Mucosa of stomach (tissue), 1 donor: Measurements from ENCODE around the gene CHST6.
A peak's percentile ranks its signal among the peaks of the same experiment; 100 is the strongest.
"Not testable (repeated sequence)": the region's sequence is repeated elsewhere in the genome, so short reads cannot be mapped to it uniquely, and the experiment has no call there.

Source experiments
- H3K27me3 ChIP-seq: one replicate; pipeline ENCODE4 v1.7.0; 2013; ENCODE audit warnings: mild to moderate bottlenecking, low read length; ENCODE audit not compliant: control insufficient read depth, insufficient read depth
- H3K36me3 ChIP-seq: one replicate; pipeline ENCODE4 v1.7.0; 2013; ENCODE audit warnings: low read length; ENCODE audit not compliant: control insufficient read depth, insufficient read depth
- H3K4me1 ChIP-seq: one replicate; pipeline ENCODE4 v1.7.0; 2013; ENCODE audit warnings: mild to moderate bottlenecking, low read length; ENCODE audit not compliant: control insufficient read depth, insufficient read depth
- H3K4me3 ChIP-seq: one replicate; pipeline ENCODE4 v1.7.0; 2013; ENCODE audit warnings: low read length
- H3K9ac ChIP-seq: one replicate; pipeline ENCODE4 v1.7.0; 2013; ENCODE audit warnings: mild to moderate bottlenecking, low read length, moderate library complexity
- H3K9me3 ChIP-seq: one replicate; pipeline ENCODE4 v1.7.0; 2013; ENCODE audit warnings: mild to moderate bottlenecking, low read length, moderate library complexity; ENCODE audit not compliant: control insufficient read depth
- donor health status: Pancreatic carcinoma.

The CHST6 gene

DNA sequence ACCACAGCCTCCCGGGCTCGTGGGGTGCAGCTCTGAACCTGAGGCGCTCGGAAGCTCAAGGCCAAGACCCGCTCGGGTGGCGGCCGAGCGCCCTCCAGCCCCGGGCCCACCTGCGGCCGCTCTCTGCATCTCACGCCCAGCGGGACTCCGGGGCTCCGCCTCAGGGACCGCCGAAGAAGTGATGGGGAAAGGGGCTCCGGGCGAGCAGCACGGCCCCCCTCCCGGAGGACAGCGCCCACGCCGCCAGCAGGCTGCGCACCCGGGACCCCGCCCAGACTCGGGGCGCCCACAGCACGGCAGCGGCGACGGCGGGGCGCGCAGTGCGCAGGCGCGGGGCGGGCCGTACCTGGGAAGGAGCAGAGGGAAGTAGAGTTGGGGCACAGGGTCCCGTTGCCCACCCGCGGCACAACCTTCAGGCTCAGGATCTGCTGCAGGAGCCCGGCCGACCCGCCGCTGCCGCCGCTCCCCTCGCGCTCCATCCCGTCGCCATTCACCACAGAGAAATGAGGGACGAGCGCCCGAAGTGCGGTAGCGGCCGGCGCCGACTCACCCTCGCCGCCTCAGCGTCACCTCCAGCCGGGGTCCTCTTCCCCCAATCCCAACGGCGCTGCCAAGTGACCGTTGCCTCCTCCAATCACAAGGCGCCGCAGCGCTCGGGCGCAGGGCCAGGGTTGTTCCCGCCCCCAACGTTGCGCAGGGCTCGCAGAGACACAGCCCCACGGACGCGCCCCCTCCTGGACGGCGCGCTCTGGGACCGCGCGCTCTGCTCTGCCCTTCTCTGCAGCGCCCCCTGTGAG lies 30.9 kb downstream of the CHST6 start, which contains the start of gene TMEM170A:
TMEM170A (minus strand) TSS at position 568 of the 797 bp plus-strand sequence; CDS start at position 479, 89 bp downstream.
- Histone ChIP-seq H3K9ac (peak within 1 kb of the TSS; percentile 83), H3K4me3 (peak within 1 kb of the TSS; percentile 74), H3K36me3 (no peaks in the 10 kb centered on the region), H3K9me3 (no peaks in the 10 kb centered on the region), H3K27me3 (no peaks in the 10 kb centered on the region), H3K4me1 (peaks cover 3% of the 10 kb centered on the region)

DNA sequence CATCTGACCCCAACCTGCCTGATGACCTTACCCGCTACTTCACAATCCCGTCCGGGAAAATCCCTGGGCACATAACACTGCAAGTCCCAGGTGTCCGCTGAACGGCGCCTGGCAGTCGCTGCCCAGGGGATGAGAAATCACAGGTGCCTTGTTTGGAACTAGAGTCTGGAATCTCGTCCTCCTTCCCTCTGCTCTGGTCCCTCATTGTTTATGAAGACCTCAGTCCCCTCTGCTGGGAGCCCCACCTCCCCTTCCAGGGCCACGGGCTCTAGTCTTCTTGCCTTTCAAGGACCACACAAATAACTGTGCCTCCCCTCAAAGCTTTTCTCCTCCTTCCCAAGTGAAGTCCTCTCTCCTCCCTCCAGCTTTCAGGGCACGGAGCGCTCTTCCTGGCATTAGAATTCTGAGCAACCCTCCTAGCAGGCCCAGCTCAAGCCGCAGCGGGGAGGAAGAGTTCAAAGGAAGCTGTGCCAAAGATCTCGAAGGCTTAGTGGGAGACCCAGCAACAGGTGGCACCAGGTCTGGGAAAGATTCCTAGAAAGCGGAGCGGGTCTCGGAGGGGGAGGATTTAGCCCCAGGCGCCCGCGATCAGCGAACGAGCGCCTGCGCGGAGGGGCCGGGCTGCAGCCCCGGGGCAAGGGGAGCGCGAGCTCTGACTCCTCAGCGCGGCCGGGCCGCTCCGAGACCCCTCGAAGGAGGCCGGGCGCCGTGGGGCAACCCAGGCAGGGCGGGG lies 31.7 kb downstream of the CHST6 start:
- H3K4me3 ChIP-seq: peak overlapping the region; percentile 74
- H3K4me1 ChIP-seq, H3K36me3 ChIP-seq, H3K27me3 ChIP-seq, H3K9me3 ChIP-seq: not testable (repeated sequence)
- H3K9ac ChIP-seq: peak overlapping the region; percentile 83

- Histone ChIP-seq H3K36me3 (no peaks in the 10 kb centered on the region), H3K4me3 (no peak overlapping the region), H3K9ac (no peak overlapping the region), H3K9me3 (no peaks in the 10 kb centered on the region), H3K4me1 (peaks cover 12% of the 10 kb centered on the region), H3K27me3 (no peaks in the 10 kb centered on the region)
Observed at GRCh38 chr16:75462806-75463205, 32.4 kb downstream of the CHST6 start.

DNA sequence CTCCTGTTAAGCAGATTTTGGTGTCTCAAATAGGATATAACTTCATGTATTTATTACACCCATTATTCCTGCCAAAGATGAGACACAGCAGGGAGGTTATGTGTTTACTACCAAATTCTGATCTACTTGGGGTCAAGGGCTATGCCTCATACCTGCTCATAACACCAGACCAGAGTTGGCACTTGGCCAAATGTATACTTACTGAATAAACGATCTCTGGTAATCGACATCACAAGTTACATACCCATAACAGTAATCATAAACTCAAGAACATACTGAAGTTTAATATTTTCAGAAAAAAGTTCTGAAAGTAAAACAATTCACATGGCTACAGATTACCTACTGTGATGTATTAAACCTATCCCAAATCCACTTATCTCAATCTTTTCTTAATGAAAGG lies 33.7 kb downstream of the CHST6 start:
- peaks cover 17% of the 10 kb centered on the region for H3K4me1 ChIP-seq
- no peak overlapping the region for H3K9ac ChIP-seq
- H3K27me3 ChIP-seq: no peaks in the 10 kb centered on the region

DNA sequence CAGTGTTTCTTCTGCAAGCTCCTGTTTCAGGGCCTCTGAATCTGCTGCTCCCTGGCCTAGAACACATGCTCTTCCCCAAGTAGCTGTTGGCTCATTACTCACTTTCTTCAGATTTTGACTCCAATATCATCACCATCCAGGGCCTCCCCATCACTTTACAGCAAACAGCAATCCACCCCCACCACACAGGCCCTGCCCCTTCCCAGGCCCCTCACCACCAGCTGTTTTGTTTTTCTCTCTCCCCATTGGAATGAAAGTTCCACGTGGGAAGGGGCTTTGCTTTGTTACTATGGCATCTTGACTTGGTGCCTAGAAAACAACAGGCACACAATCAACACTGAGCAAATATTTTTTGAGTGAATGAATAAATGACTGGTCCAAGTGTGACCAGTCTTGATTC lies 34.8 kb downstream of the CHST6 start:
- H3K4me1 ChIP-seq: peaks cover 17% of the 10 kb centered on the region
- H3K4me3 ChIP-seq: no peak overlapping the region
- H3K27me3 ChIP-seq: no peaks in the 10 kb centered on the region
- no peaks in the 10 kb centered on the region for H3K36me3 ChIP-seq
- H3K9ac ChIP-seq: no peak overlapping the region
- no peaks in the 10 kb centered on the region for H3K9me3 ChIP-seq

More for the DNA sequence above, 33.7 kb downstream of the CHST6 start:
- H3K36me3 ChIP-seq: no peaks in the 10 kb centered on the region
- no peaks in the 10 kb centered on the region for H3K9me3 ChIP-seq
- no peak overlapping the region for H3K4me3 ChIP-seq

- no peaks in the 10 kb centered on the region for H3K9me3 ChIP-seq
- H3K9ac ChIP-seq: no peak overlapping the region
- no peaks in the 10 kb centered on the region for H3K36me3 ChIP-seq
- H3K4me3 ChIP-seq: no peak overlapping the region
- H3K4me1 ChIP-seq: peaks cover 17% of the 10 kb centered on the region
- H3K27me3 ChIP-seq: no peaks in the 10 kb centered on the region
Observed at GRCh38 chr16:75459691-75460090, 35.5 kb downstream of the CHST6 start.

GRCh38 chr16:75458439-75458838 lies 36.8 kb downstream of the CHST6 start:
- H3K36me3 ChIP-seq: no peaks in the 10 kb centered on the region
- H3K4me3 ChIP-seq: no peak overlapping the region
- H3K27me3 ChIP-seq: no peaks in the 10 kb centered on the region
- H3K9ac ChIP-seq: no peak overlapping the region
- peaks cover 22% of the 10 kb centered on the region for H3K4me1 ChIP-seq
- H3K9me3 ChIP-seq: no peaks in the 10 kb centered on the region

GRCh38 chr16:75458029-75458428 lies 37.2 kb downstream of the CHST6 start:
- no peaks in the 10 kb centered on the region for H3K9me3 ChIP-seq
- H3K36me3 ChIP-seq: no peaks in the 10 kb centered on the region
- H3K9ac ChIP-seq: no peak overlapping the region
- no peaks in the 10 kb centered on the region for H3K27me3 ChIP-seq
- H3K4me1 ChIP-seq: peaks cover 26% of the 10 kb centered on the region
- no peak overlapping the region for H3K4me3 ChIP-seq

GRCh38 chr16:75457485-75458021 lies 37.7 kb downstream of the CHST6 start:
- no peak overlapping the region for H3K9ac ChIP-seq

GRCh38 chr16:75456971-75457370 lies 38.3 kb downstream of the CHST6 start:
- Histone ChIP-seq H3K4me3 (no peak overlapping the region), H3K27me3 (no peaks in the 10 kb centered on the region), H3K36me3 (no peaks in the 10 kb centered on the region), H3K4me1 (peaks cover 34% of the 10 kb centered on the region), H3K9ac (peak overlapping the region; percentile 7), H3K9me3 (no peaks in the 10 kb centered on the region)

More at GRCh38 chr16:75457485-75458021, 37.7 kb downstream of the CHST6 start:
- Histone ChIP-seq H3K36me3 (no peaks in the 10 kb centered on the region), H3K9me3 (no peaks in the 10 kb centered on the region), H3K4me1 (peaks cover 30% of the 10 kb centered on the region), H3K4me3 (no peak overlapping the region), H3K27me3 (no peaks in the 10 kb centered on the region)

GRCh38 chr16:75456486-75456885 lies 38.8 kb downstream of the CHST6 start:
- peaks cover 34% of the 10 kb centered on the region for H3K4me1 ChIP-seq
- not testable (repeated sequence) for H3K36me3 ChIP-seq, H3K27me3 ChIP-seq, H3K9me3 ChIP-seq, H3K4me3 ChIP-seq
- peak overlapping the region; percentile 7 for H3K9ac ChIP-seq

DNA sequence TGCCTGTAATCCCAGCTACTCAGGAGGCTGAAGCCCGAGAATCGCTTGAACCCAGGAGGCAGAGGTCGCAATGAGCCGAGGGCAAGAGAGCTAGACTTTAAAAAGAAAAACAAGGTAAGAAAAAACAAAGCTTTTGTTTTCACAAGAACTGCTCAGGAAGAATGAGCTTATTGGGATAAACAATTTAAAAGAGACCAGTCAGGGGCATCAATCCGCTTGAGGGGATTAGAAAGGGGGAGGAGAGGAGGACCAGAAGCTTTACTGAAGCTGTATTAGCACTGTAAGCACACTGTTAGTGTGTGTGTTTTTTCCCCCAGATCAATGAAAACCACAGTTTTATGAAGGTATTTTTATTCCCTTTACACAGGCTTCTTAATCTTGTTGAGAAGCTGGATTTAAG lies 39.6 kb downstream of the CHST6 start:
- H3K9ac ChIP-seq: no peak overlapping the region
- no peaks in the 10 kb centered on the region for H3K9me3 ChIP-seq
- peaks cover 31% of the 10 kb centered on the region for H3K4me1 ChIP-seq
- no peaks in the 10 kb centered on the region for H3K27me3 ChIP-seq
- no peak overlapping the region for H3K4me3 ChIP-seq
- H3K36me3 ChIP-seq: no peaks in the 10 kb centered on the region
